Measurements from ENCODE around the gene BEST2. TPM values are rescaled to one million over a fixed set of nuclear protein-coding genes. Genes with fewer than 3 reads are reported as not detected.

The BEST2 gene
- not detected in 2 replicates for total RNA-seq

DNA sequence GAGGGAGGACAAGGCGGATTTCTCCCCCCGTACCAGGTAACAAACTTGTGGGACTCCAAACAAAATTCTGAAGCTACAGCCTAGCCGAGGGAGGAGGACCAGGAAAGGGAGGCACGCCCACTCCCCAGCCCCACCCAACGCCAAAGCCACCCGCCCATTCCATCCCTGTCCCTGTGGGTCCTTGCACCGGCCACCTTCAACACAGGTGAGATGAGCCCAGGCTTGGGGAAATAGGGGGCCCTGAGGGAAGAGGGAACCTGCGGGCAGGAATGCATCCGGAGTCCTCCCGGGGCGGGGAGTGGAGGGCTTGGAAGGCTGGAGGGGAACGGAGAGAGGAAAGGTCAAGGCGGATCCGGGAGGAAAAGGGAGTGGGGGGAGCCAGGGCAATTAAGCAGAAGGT, at the start of gene BEST2:
BEST2 (plus strand) TSS at position 157 of the 400 bp plus-strand sequence. CDS start 802 bp downstream, outside the sequence.

DNA sequence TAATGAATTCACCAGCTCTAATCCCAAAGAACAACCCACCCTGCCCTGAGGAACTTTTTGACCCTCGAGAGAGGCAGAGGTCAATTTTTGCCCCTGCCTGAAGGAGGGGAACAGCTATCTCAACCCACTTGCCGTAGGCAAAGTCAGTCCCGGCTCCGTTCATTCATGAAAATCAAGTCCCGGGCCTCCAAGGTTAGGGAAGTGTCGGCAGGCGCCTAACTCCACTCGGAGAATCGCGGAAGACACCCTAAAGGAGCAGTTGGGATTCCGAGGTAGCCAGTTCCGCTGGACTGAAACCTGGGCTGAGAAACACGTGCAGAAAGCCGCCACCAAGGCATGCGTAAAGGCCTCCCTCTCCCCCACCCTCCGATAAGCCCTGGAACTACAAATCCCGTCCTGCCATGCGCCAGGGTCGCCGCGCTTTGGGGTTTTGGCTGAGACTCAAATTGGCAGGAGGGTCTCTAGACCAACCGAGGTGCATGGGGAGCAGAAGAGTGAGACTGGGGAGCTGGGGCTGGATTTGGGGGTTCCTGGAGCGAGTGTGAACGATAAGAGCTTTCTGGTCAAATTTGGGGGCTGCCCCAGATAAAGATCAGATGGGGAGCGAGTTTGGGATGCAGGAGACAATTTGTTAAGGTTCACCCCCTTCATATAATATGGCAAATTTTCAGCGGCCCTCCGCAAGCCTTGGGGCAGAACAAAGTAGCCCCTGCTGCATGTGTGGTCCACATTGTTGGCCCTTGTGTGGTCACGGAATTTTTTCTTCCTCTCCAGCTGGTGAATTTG, 27.8 kb upstream of the BEST2 start, which contains the start of gene TNPO2:
TNPO2 (minus strand) TSS at position 292 of the 786 bp plus-strand sequence. CDS start 2,955 bp downstream, outside the sequence.

DNA sequence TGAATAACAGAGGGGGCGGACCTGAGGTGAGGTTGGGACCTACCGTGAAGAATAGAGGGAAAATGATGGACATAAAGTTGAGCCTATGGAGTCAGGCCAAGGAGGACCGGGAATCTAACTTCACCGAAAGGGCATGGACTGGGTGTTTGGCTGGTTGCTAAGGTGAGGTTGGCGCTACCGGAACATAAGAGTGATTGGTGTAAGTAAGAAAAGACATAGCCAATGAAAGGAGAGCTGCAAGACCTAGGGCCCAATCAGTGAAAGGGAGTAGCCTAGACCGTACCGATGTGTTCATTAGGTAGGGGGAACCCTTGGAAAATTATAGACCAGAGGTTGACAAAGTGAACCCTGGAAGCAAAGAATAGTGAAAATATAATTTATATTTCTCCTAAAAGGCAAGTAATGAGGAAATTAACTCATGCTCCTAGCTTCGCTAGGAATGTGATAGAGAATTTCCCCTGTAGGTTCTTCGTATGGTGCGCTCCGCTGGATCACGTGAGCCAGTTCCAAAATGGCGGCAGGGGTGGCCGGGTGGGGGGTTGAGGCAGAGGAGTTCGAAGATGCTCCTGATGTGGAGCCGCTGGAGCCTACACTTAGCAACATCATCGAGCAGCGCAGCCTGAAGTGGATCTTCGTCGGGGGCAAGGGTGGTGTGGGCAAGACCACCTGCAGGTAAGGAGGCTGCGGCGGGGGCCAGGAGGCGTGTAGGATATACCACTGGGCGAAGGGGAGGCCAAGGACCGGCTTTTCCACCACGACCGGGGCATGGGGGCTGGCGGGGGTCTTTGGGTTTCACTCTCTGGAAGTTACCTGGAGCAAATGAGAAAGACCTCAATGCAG, 14.4 kb upstream of the BEST2 start, which contains the start of gene GET3:
GET3 (plus strand) TSS at position 503 of the 840 bp plus-strand sequence; CDS start at position 512, 9 bp downstream.

DNA sequence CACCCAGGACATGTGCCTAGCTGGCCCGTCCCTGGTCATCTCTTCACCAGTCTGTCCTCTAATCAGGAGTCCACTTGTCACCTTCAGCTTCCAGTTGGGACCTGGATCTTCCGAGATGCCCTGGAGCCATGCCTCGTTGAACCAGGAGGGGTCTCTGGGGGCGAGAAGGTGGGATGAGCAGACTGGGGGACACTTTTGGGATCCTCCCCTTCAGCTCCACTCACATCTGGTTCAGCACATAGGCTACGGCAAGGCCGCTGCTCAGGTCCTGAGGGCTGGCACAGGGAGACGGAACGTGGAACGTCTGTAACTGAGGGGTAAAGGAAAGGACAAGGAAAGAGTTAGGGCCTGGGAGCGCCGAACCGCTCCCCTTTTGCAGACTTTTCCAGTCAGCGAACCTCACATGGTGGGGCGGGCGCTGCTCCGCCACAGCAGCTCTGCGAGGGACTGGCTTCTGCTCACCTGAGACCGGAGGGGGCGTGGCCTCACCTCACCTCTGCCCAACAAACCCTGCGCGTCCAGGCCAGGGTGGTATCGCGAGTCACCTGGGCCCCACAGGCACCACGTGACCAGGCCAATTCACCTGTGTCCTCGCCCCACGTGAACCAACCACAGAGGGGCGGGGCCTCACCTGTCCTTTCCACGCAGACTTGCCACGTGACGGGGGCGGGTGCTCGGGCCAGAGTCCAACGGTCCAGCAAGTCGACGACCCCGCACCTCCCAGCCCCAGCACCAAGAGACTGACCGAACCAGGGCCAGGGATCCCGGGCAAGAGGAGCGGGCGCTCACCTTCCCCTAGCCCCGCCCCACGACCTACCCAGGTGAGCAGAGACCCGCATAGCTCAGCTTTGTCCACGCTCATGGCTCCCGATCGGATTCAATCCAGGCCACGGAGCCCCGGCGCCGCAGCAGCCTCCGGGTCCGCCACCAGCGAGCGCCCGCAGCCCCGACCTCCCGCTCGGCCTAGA, 23.3 kb downstream of the BEST2 start, which contains the start of gene HOOK2:
HOOK2 (minus strand) TSS at position 965 of the 968 bp plus-strand sequence; CDS start at position 862, 103 bp downstream.

DNA sequence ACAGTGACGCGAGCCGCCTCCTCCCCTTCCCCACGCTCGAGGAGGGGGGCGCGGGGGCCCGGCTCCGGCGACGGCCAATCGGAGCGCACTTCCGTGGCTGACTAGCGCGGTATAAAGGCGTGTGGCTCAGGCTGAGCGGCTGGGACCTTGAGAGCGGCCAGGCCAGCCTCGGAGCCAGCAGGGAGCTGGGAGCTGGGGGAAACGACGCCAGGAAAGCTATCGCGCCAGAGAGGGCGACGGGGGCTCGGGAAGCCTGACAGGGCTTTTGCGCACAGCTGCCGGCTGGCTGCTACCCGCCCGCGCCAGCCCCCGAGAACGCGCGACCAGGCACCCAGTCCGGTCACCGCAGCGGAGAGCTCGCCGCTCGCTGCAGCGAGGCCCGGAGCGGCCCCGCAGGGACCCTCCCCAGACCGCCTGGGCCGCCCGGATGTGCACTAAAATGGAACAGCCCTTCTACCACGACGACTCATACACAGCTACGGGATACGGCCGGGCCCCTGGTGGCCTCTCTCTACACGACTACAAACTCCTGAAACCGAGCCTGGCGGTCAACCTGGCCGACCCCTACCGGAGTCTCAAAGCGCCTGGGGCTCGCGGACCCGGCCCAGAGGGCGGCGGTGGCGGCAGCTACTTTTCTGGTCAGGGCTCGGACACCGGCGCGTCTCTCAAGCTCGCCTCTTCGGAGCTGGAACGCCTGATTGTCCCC, 39.9 kb downstream of the BEST2 start, which contains the start of gene JUNB:
JUNB (plus strand) TSS at position 142 of the 706 bp plus-strand sequence; CDS start at position 428, 286 bp downstream.

DNA sequence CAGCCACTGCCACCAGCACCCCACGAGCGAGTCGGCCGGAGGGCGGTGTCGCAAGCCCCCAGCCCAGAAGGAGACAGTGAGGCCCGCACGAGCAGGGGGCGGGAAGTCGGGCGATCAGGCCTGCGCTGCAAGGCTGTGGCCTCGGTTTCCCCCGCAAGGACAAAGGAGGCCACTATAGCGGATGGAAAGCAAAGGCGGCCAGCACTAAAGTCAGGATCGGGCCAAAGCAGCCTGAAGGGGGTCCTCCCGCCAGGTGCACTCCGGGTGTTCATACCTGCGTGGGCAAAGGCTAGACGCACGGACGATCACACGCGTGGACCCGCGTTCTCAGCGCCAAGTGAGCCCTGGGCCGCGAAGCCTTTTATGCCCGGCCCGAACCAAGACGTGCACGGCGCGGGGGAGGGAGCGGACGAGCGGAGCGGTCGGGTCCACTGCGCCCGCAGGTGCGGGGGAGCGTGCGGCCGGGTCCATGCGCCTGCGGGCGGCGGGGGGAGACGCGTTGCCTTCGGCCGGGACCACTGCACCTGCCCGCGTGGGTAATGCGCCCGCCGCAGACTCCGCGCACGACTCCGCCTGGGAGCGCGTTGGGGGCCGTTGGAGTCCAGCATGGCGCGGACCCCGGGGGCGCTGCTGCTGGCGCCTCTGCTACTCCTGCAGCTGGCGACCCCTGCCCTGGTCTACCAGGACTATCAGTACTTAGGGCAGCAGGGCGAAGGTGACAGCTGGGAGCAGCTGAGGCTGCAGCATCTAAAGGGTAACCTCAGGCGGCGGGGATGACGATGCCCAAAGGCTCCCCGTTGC, 50.1 kb downstream of the BEST2 start, which contains the start of the genes PRDX2 and THSD8:
PRDX2 (minus strand) TSS at position 335 of the 801 bp plus-strand sequence. CDS start 539 bp downstream, outside the sequence.
THSD8 (plus strand) TSS at position 604 of the 801 bp plus-strand sequence; CDS start at position 607, 3 bp downstream.

DNA sequence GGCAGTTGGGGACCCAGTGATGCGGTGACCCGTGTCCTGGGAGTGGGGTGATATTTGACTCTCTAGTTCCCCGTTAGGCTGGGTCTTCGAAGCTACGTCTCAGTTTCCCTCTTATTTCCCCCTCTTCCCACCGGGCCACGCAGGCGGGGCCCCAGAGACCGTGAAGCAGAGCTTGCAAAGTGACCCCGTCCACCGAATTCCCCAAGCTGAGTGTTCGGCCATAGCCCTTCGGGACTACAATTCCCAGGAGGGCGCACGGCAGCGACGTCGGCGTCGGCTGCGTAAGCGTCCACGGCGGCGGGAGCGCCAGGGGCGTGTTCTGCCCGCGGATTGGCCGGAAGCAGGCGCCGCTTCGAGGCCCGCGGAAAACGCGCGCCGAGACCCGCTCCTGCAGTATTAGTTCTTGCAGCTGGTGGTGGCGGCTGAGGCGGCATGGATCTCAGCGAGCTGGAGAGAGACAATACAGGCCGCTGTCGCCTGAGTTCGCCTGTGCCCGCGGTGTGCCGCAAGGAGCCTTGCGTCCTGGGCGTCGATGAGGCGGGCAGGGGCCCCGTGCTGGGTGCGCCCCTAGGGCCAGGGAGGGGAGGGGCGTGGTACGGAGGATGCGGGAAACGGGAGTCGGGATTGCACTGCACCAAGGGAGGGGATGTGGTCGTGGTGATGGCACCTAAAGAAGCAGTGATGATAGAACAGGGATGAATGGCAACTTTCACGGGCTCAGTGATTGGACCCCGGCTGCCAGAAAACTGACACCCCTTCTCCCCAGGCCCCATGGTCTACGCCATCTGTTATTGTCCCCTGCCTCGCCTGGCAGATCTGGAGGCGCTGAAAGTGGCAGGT, 54.9 kb downstream of the BEST2 start, which contains the start of gene RNASEH2A:
RNASEH2A (plus strand) TSS at position 343 of the 840 bp plus-strand sequence; CDS start at position 433, 90 bp downstream.

Other genes starting within 250 kb of the BEST2 start
- gene ZNF564, start 200.3 kb upstream of the BEST2 start, total RNA-seq = 6.2 and 8.2 TPM in 2 replicates
- gene ZNF490, start 141.0 kb upstream of the BEST2 start, total RNA-seq = 4.5 and 7.8 TPM in 2 replicates
- gene ZNF791, start 140.9 kb upstream of the BEST2 start, total RNA-seq = 10.8 and 14.9 TPM in 2 replicates
- gene MAN2B1, start 85.0 kb upstream of the BEST2 start, total RNA-seq = 20.5 and 24.0 TPM in 2 replicates
- 8.8 and 9.6 TPM in 2 replicates for gene WDR83, start 85.0 kb upstream of the BEST2 start, total RNA-seq
- gene DHPS, start 69.9 kb upstream of the BEST2 start, total RNA-seq = 59.4 and 60.9 TPM in 2 replicates
- gene GNG14, start 63.8 kb upstream of the BEST2 start, total RNA-seq = not detected in 2 replicates
- gene FBXW9, start 55.2 kb upstream of the BEST2 start, total RNA-seq = 7.0 and 14.6 TPM in 2 replicates
- gene TNPO2, start 27.9 kb upstream of the BEST2 start, total RNA-seq = 17.2 and 23.4 TPM in 2 replicates
- gene TRIR, start 17.1 kb upstream of the BEST2 start, total RNA-seq = 143 and 162 TPM in 2 replicates
- gene GET3, start 14.3 kb upstream of the BEST2 start, total RNA-seq = 89.0 and 108 TPM in 2 replicates
- 7.1 and 8.5 TPM in 2 replicates for gene HOOK2, start 23.8 kb downstream of the BEST2 start, total RNA-seq
- gene JUNB, start 39.7 kb downstream of the BEST2 start, total RNA-seq = 48.3 and 73.4 TPM in 2 replicates
- gene PRDX2, start 50.0 kb downstream of the BEST2 start, total RNA-seq = 258 and 276 TPM in 2 replicates
- gene THSD8, start 50.3 kb downstream of the BEST2 start, total RNA-seq = not detected in 2 replicates
- 35.4 and 36.8 TPM in 2 replicates for gene RNASEH2A, start 54.8 kb downstream of the BEST2 start, total RNA-seq
- not detected in 2 replicates for gene RTBDN, start 82.8 kb downstream of the BEST2 start, total RNA-seq
- gene MAST1, start 86.7 kb downstream of the BEST2 start, total RNA-seq = under 0.01 and 0.65 TPM in 2 replicates
- 15.6 and 21.4 TPM in 2 replicates for gene DNASE2, start 129.7 kb downstream of the BEST2 start, total RNA-seq
- under 0.01 TPM in 1 of 2 replicates, not detected in the other for gene KLF1, start 135.4 kb downstream of the BEST2 start, total RNA-seq
- gene GCDH, start 139.4 kb downstream of the BEST2 start, total RNA-seq = 48.1 and 50.6 TPM in 2 replicates
- gene SYCE2, start 167.5 kb downstream of the BEST2 start, total RNA-seq = 0.30 and 0.32 TPM in 2 replicates
- gene FARSA, start 181.9 kb downstream of the BEST2 start, total RNA-seq = 60.1 and 63.2 TPM in 2 replicates
- 1,595 and 1,926 TPM in 2 replicates for gene CALR, start 186.8 kb downstream of the BEST2 start, total RNA-seq
- gene RAD23A, start 194.1 kb downstream of the BEST2 start, total RNA-seq = 50.0 and 66.1 TPM in 2 replicates
- gene GADD45GIP1, start 205.4 kb downstream of the BEST2 start, total RNA-seq = 34.7 and 39.3 TPM in 2 replicates
- not detected in 2 replicates for gene DAND5, start 217.8 kb downstream of the BEST2 start, total RNA-seq
- 5.5 and 13.1 TPM in 2 replicates for gene NFIX, start 243.7 kb downstream of the BEST2 start, total RNA-seq

Measured in epithelial cell of umbilical artery (primary cell).